CD8-positive, alpha-beta memory T cell (primary cell): Measurements from ENCODE around the gene SNCAIP. TPM values are rescaled to one million over a fixed set of nuclear protein-coding genes. Genes with fewer than 3 reads are reported as not detected.

Experiments used
- CTCF ChIA-PET: fragments of 350-600 bp; sonication (Branson Sonifier 250); formaldehyde crosslinking; loops from one replicate; lab custom pipeline; 2021; ENCODE audit warnings: antibody characterized with exemption; lab: Charles Lee
- POLR2A ChIA-PET: fragments of 350-600 bp; sonication (Branson Sonifier 250); formaldehyde crosslinking; loops from one replicate; lab custom pipeline; 2021; ENCODE audit warnings: antibody characterized with exemption; lab: Charles Lee
- DNase-seq, 5 donors: peaks; one replicate each; pipeline versions ENCODE4 v3.0.0 to v3.0.0-alpha.2; 2020 to 2022; ENCODE audit warnings: mixed read lengths in 1 of 5
- H3K27ac ChIP-seq: one replicate; pipeline ENCODE4 v1.7.0; 2013; ENCODE audit warnings: low read depth, mild to moderate bottlenecking, low read length, moderate library complexity
- H3K27me3 ChIP-seq: 2 replicates; pipeline ENCODE4 v1.7.0; 2013; ENCODE audit warnings: low read length, mild to moderate bottlenecking; ENCODE audit not compliant: insufficient read depth, poor library complexity, severe bottlenecking
- H3K36me3 ChIP-seq: 2 replicates; pipeline ENCODE4 v1.7.0; 2013; ENCODE audit warnings: mild to moderate bottlenecking, low read length, moderate library complexity; ENCODE audit not compliant: insufficient read depth
- H3K4me1 ChIP-seq: 2 replicates; pipeline ENCODE4 v1.7.0; 2013; ENCODE audit warnings: mild to moderate bottlenecking, low read length, moderate library complexity; ENCODE audit not compliant: insufficient read depth
- H3K4me3 ChIP-seq: 2 replicates; pipeline ENCODE4 v1.7.0; 2013; ENCODE audit warnings: mild to moderate bottlenecking, low read length
- H3K9me3 ChIP-seq: 2 replicates; pipeline ENCODE4 v1.7.0; 2013; ENCODE audit warnings: mild to moderate bottlenecking, low read length
- H3K27ac Mint-ChIP-seq, 8 donors: one replicate each; pipeline ENCODE4 v1.8.0; 2020 to 2021; ENCODE audit warnings: mixed read lengths in 8 of 8, mild to moderate bottlenecking in 6 of 8, inconsistent platforms in 3 of 8, moderate library complexity in 3 of 8
- H3K27me3 Mint-ChIP-seq, 2 donors: one replicate each; pipeline ENCODE4 v1.8.0; 2020 to 2021; ENCODE audit warnings: mixed read lengths in 2 of 2, mild to moderate bottlenecking in 1 of 2, moderate library complexity in 1 of 2
- H3K36me3 Mint-ChIP-seq, 3 donors: one replicate each; pipeline ENCODE4 v1.8.0; 2020 to 2021; ENCODE audit warnings: mixed read lengths in 3 of 3, inconsistent platforms in 1 of 3, mild to moderate bottlenecking in 1 of 3
- H3K4me1 Mint-ChIP-seq, 3 donors: one replicate each; pipeline ENCODE4 v1.8.0; 2020 to 2021; ENCODE audit warnings: mixed read lengths in 3 of 3, inconsistent platforms in 1 of 3, mild to moderate bottlenecking in 1 of 3
- H3K4me3 Mint-ChIP-seq, 7 donors: one replicate each; pipeline ENCODE4 v1.8.0; 2020 to 2021; ENCODE audit warnings: mixed read lengths in 7 of 7, mild to moderate bottlenecking in 6 of 7, moderate library complexity in 4 of 7, inconsistent platforms in 2 of 7
- H3K9me3 Mint-ChIP-seq, 5 donors: one replicate each; pipeline ENCODE4 v1.8.0; 2020 to 2022; ENCODE audit warnings: mixed read lengths in 5 of 5, mild to moderate bottlenecking in 3 of 5, moderate library complexity in 2 of 5, inconsistent platforms in 1 of 5
- polyA plus RNA-seq: library from polyadenylated mRNA; unstranded; fragments of 300-500 nt; fragmentation: Illumina TruSeq; gene quantifications from one replicate; pipeline ENCODE4 v1.2.3, GENCODE V29; 2021
- total RNA-seq, 2 experiments: library from RNA; stranded (reverse); gene quantifications; one replicate each; pipeline ENCODE4 v1.2.3, GENCODE V29; 2021

SNCAIP gene
- total RNA-seq: not detected
- not detected for polyA plus RNA-seq

- H3K27me3 ChIP-seq: peaks cover 8% of the 10 kb centered on the region
- ChIA-PET POLR2A (no interaction called here), CTCF (no interaction called here)
- peaks cover 25 to 55% of the 10 kb centered on the region in 2 donors for H3K27me3 Mint-ChIP-seq
- no peaks in the 10 kb centered on the region for H3K4me1 ChIP-seq
- H3K4me3 Mint-ChIP-seq: peak within 1 kb of the TSS in 1 of 7 donors; percentile 5
- H3K4me3 ChIP-seq: no peak within 1 kb of the TSS
- H3K4me1 Mint-ChIP-seq: peaks cover 2 to 10% (median 6%) of the 10 kb centered on the region in 3 donors
- H3K9me3 ChIP-seq: no peaks in the 10 kb centered on the region
- peaks cover 0 to 10% (median 5%) of the 10 kb centered on the region in 5 donors for H3K9me3 Mint-ChIP-seq
- no peaks in the 10 kb centered on the region for H3K36me3 ChIP-seq
- no peak within 1 kb of the TSS for H3K27ac Mint-ChIP-seq
- no peaks in the 10 kb centered on the region for H3K36me3 Mint-ChIP-seq
- DNase-seq: no peak
- no peak within 1 kb of the TSS for H3K27ac ChIP-seq
Measured at GRCh38 chr5:122311961-122312590, at the start of gene SNCAIP. Gene SNCAIP (plus strand): TSS chr5:122312237. CDS start chr5:122391135, 78,898 bp downstream.

DNA sequence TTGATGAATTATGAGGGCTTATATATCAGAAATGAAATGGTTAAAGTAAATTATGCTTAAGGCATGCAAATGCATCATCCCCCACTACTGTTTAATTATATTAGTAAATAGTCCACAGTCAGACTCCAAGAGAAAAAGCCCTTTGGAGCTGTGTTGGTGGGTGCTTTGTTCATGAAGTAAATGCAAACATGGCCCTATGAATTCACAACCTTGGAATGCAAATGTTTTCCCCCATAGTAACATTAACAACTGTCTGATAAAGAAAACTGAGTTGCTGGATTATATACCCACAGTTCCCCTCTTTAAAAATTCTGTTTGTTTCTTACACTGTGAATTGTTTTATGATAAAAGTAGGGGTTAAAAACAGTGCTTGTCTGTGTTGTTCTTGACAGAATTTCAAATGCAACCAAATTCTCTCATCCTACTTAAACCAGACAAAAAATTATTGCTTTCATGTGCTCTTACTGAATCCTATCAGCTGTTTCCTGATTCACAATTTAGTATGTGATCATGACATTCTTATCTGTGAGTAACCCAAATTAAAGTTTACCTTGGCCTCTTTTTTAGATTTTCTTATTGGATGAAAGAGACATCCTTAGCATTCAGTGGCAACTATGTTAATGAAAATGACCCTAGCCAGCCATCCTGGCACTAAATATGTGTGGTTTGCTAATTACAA, 48.5 kb upstream of the SNCAIP start:
- Histone ChIP-seq H3K27ac (no peak overlapping the region), H3K9me3 (no peaks in the 10 kb centered on the region), H3K36me3 (no peaks in the 10 kb centered on the region), H3K4me3 (no peak overlapping the region), H3K27me3 (no peaks in the 10 kb centered on the region), H3K4me1 (no peaks in the 10 kb centered on the region)
- Mint-ChIP-seq H3K9me3 (peaks cover 0 to 5% (median 0%) of the 10 kb centered on the region in 5 donors), H3K27me3 (peaks cover 3 to 4% of the 10 kb centered on the region in 2 donors), H3K4me3 (no peak overlapping the region), H3K4me1 (no peaks in the 10 kb centered on the region), H3K27ac (no peak overlapping the region), H3K36me3 (no peaks in the 10 kb centered on the region)
- ChIA-PET POLR2A (no interaction called here), CTCF (no interaction called here)
- no peak for DNase-seq

- Mint-ChIP-seq H3K4me1 (no peaks in the 10 kb centered on the region), H3K4me3 (no peak overlapping the region), H3K36me3 (no peaks in the 10 kb centered on the region), H3K27ac (no peak overlapping the region), H3K9me3 (peaks cover 0 to 5% (median 0%) of the 10 kb centered on the region in 5 donors), H3K27me3 (peaks cover 3 to 4% of the 10 kb centered on the region in 2 donors)
- Histone ChIP-seq H3K4me3 (no peak overlapping the region), H3K27me3 (no peaks in the 10 kb centered on the region), H3K4me1 (no peaks in the 10 kb centered on the region), H3K36me3 (no peaks in the 10 kb centered on the region), H3K27ac (no peak overlapping the region), H3K9me3 (no peaks in the 10 kb centered on the region)
- DNase-seq: no peak
- POLR2A ChIA-PET: no interaction called here
- CTCF ChIA-PET: no interaction called here
Measured at GRCh38 chr5:122264610-122265009, 47.4 kb upstream of the SNCAIP start.

DNA sequence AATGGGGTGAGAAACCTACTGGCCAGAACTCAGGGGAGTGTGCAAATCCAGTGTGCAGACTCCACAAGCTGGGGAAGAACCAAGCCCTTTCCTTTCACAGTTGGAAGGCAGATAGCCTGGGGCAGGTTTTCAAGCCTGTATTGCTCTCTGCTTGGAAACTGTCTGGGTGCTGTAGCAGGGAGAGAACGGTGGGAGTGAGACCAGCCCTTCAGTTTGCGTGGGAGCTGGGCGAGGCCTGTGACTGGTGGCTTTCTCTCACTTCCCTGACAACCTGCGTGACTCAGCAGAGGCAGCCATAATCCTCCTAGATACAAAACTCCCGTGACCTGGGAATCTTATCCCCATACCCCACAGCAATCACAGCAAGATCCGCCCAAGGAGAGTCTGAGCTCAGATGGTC, 44.9 kb upstream of the SNCAIP start:
- no peak overlapping the region for H3K4me3 ChIP-seq
- CTCF ChIA-PET: no interaction called here
- H3K9me3 ChIP-seq: no peaks in the 10 kb centered on the region
- no peak overlapping the region for H3K27ac ChIP-seq
- no peak overlapping the region for H3K4me3 Mint-ChIP-seq
- H3K4me1 Mint-ChIP-seq: no peaks in the 10 kb centered on the region
- H3K27ac Mint-ChIP-seq: no peak overlapping the region
- no peak for DNase-seq
- peaks cover 3 to 4% of the 10 kb centered on the region in 2 donors for H3K27me3 Mint-ChIP-seq
- H3K36me3 Mint-ChIP-seq: no peaks in the 10 kb centered on the region
- H3K27me3 ChIP-seq: no peaks in the 10 kb centered on the region
- H3K9me3 Mint-ChIP-seq: peaks cover 0 to 11% (median 1%) of the 10 kb centered on the region in 5 donors
- no peaks in the 10 kb centered on the region for H3K4me1 ChIP-seq
- POLR2A ChIA-PET: no interaction called here
- H3K36me3 ChIP-seq: no peaks in the 10 kb centered on the region

GRCh38 chr5:122273696-122274095, 38.3 kb upstream of the SNCAIP start:
- no peaks in the 10 kb centered on the region for H3K36me3 Mint-ChIP-seq
- no peaks in the 10 kb centered on the region for H3K4me1 Mint-ChIP-seq
- H3K9me3 Mint-ChIP-seq: peaks cover 0 to 11% (median 3%) of the 10 kb centered on the region in 5 donors
- no peaks in the 10 kb centered on the region for H3K27me3 ChIP-seq
- H3K9me3 ChIP-seq: no peaks in the 10 kb centered on the region
- H3K27ac ChIP-seq: no peak overlapping the region
- no peak overlapping the region for H3K27ac Mint-ChIP-seq
- no peak overlapping the region for H3K4me3 ChIP-seq
- H3K4me3 Mint-ChIP-seq: no peak overlapping the region
- H3K27me3 Mint-ChIP-seq: no peaks in the 10 kb centered on the region
- CTCF ChIA-PET: no interaction called here
- no peaks in the 10 kb centered on the region for H3K36me3 ChIP-seq
- no peak for DNase-seq
- POLR2A ChIA-PET: no interaction called here
- H3K4me1 ChIP-seq: no peaks in the 10 kb centered on the region

- no peaks in the 10 kb centered on the region for H3K27me3 Mint-ChIP-seq
Measured at GRCh38 chr5:122283592-122283991, 28.4 kb upstream of the SNCAIP start.

GRCh38 chr5:122286541-122286940, 25.5 kb upstream of the SNCAIP start:
- no peak for DNase-seq
- no peaks in the 10 kb centered on the region for H3K36me3 ChIP-seq
- no peaks in the 10 kb centered on the region for H3K27me3 Mint-ChIP-seq
- H3K9me3 ChIP-seq: no peaks in the 10 kb centered on the region
- ChIA-PET CTCF (no interaction called here), POLR2A (no interaction called here)
- no peak overlapping the region for H3K4me3 Mint-ChIP-seq
- H3K4me1 ChIP-seq: no peaks in the 10 kb centered on the region
- peaks cover 3 to 15% (median 4%) of the 10 kb centered on the region in 5 donors for H3K9me3 Mint-ChIP-seq
- no peak overlapping the region for H3K27ac ChIP-seq
- no peaks in the 10 kb centered on the region for H3K27me3 ChIP-seq
- no peak overlapping the region for H3K4me3 ChIP-seq
- no peaks in the 10 kb centered on the region for H3K4me1 Mint-ChIP-seq
- H3K27ac Mint-ChIP-seq: no peak overlapping the region
- no peaks in the 10 kb centered on the region for H3K36me3 Mint-ChIP-seq

More at GRCh38 chr5:122283592-122283991, 28.4 kb upstream of the SNCAIP start:
- H3K4me3 Mint-ChIP-seq: no peak overlapping the region
- peaks cover 0 to 22% (median 5%) of the 10 kb centered on the region in 5 donors for H3K9me3 Mint-ChIP-seq
- no peak overlapping the region for H3K4me3 ChIP-seq
- no peaks in the 10 kb centered on the region for H3K9me3 ChIP-seq
- no peak for DNase-seq
- H3K4me1 ChIP-seq: no peaks in the 10 kb centered on the region
- H3K4me1 Mint-ChIP-seq: no peaks in the 10 kb centered on the region
- no peaks in the 10 kb centered on the region for H3K36me3 ChIP-seq
- CTCF ChIA-PET: no interaction called here
- H3K36me3 Mint-ChIP-seq: no peaks in the 10 kb centered on the region
- H3K27ac Mint-ChIP-seq: no peak overlapping the region
- POLR2A ChIA-PET: no interaction called here
- no peaks in the 10 kb centered on the region for H3K27me3 ChIP-seq
- H3K27ac ChIP-seq: no peak overlapping the region

- DNase-seq: no peak
Measured at GRCh38 chr5:122287101-122287500, 24.9 kb upstream of the SNCAIP start.

More at GRCh38 chr5:122287101-122287500, 24.9 kb upstream of the SNCAIP start:
- no peak overlapping the region for H3K4me3 ChIP-seq
- Mint-ChIP-seq H3K36me3 (no peaks in the 10 kb centered on the region), H3K27ac (no peak overlapping the region), H3K9me3 (peaks cover 3 to 11% (median 4%) of the 10 kb centered on the region in 5 donors), H3K27me3 (no peaks in the 10 kb centered on the region), H3K4me3 (no peak overlapping the region), H3K4me1 (no peaks in the 10 kb centered on the region)
- CTCF ChIA-PET: no interaction called here
- no peaks in the 10 kb centered on the region for H3K4me1 ChIP-seq
- H3K27ac ChIP-seq: no peak overlapping the region
- no peaks in the 10 kb centered on the region for H3K27me3 ChIP-seq
- POLR2A ChIA-PET: no interaction called here
- no peaks in the 10 kb centered on the region for H3K9me3 ChIP-seq
- H3K36me3 ChIP-seq: no peaks in the 10 kb centered on the region
